GM18511 (cell line): Measurements from ENCODE around the gene TOP3B.

Experiments used
- ATAC-seq: cut with Tn5 transposase; IDR thresholded peaks from one replicate; pipeline ENCODE4 v1.9.1; 2021; ENCODE audit warnings: mild to moderate bottlenecking, moderate library complexity; ENCODE audit not compliant: unreplicated experiment

TOP3B gene

DNA sequence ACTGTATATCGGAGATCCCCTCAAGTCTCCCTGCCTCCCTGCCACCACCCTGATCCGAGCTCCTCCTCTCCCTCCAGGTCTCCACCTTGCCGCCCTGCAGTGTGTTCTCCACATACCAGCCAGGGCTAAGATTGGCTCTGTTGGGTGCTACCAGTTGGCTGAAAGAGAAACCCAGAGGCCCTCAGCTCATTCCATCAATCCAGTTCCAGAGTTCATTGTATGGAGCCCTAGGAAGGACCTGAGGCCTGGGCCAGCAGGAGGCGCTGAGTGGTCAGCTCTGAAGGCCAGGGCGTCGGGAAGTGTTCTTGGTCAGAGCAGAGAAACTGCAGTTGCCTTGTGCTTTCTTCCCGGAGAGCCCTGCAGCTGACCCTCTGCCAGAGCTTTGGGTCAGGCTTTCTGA is 2.2 kb upstream of the TOP3B start:
- ATAC-seq: no peak

DNA sequence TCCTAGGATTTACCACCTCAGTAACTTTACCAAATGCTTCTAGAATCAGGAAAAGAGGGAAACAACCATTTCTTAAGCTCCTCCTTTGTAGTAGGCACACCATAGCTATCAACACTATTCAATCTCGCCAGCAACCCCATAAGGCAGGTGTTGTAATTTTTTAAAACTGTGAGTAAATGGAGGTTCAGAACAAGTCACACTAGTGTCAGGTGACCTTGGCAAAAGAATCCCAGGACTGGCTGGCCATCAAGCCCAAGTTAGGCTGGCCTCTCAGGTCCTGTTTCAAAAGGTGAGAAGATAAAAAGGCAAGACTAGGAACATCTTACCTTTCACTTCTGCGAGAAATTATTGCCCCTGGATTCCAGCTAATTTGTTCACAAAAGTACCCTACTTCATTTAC is 713 bp downstream of the TOP3B start:
- no peak for ATAC-seq

DNA sequence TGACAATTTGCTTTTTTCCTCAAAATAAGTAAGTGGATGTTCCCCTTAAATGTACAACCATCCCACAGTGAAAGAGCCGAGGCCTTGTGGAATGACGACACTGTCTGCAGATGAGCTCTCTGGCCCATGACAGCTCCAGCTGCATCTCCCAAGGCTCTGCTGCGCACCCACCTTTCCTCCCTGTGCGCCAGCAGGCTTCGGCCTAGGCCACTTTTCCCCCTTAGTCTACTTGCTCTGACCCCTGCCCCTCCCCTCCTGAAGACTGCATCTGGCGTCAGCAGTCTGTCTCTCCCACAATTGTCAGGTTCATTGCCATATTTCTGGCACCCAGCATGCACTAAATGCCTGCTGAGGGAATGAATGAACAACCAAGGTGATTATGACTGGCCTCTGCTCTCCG is 2.0 kb downstream of the TOP3B start:
- no peak for ATAC-seq

DNA sequence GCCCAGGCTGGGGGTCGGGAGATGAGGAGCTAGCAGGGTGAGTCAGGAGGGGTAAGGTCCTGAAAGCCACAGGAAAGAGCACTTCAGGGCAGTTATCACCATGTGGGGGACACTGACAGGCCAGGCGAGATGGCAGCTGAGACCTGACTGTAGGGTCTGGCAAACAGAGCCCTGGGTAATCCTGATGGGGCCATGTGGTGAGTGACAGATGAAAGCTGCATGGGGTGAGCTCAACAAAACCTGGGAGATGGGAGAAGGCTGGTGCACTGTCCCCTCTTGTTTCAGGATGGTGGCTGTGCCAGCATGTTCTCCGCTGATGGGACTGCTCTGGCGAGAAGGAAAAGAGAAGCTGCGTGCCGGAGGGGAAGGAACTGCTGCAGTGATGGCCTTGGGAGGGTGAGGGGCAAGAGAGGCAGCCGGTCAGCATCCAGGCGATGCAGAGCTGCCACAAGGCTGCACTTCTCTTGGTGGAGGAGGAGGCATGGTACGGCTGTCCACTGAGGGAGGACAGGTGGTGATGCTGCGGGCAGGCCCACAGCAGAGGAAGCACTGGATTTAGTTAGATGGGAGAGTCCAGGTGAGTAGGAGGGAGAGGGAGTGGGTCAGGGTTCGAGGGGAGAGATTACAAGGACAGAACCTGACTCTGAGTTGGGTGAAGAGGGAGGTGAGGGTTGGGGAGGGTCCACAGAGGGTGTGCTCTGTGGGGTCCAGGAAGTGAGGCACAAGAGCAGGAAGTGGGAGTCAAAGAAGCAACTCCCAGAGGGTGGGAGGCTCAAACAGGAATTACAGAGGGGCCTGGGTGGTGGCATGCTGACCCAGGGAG is 3.8 kb downstream of the TOP3B start:
- ATAC-seq: no peak

DNA sequence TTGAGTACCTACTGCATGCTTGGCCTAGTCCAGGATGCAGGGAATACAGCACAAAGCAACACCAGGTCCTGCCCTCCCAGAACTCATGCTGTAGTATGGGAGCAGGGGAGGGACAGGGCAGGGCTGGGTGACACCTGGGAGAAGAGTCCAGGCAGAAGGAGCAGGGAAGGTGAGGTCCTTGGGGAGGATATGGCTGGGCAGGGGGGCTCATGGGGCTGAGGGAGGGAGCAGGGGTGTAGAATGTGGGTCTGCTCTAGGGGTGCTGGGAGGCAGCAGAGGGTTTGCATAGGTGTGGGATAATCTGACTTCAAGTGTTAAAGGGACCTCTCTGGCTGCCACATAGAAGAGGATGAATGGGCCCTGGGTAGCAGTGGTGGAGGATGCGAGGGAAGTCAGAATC is 4.8 kb downstream of the TOP3B start:
- ATAC-seq: no peak

DNA sequence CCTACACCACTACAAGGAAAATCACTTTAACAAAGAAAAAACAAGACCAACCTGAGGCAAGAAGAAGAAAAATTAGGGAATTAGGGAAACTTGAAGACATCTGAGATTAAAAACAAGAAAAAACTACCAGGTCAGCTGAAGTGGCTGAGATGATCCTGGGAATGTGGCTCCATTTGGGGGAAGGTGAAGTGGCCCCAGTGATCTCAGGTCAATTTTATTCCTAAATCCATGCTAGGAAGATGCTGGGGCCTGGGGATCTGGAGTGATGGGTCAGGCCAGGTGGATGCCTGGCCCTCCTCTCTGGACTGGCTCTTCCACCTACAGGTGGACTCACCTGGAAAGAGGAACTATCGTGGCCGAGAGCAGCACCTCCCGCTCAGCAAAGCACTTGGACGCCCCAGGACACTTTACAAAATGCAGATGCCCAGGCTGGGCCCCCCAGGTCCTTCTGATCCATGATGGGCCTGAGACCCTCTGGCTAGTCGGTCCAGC is 6.7 kb downstream of the TOP3B start:
- no peak for ATAC-seq

DNA sequence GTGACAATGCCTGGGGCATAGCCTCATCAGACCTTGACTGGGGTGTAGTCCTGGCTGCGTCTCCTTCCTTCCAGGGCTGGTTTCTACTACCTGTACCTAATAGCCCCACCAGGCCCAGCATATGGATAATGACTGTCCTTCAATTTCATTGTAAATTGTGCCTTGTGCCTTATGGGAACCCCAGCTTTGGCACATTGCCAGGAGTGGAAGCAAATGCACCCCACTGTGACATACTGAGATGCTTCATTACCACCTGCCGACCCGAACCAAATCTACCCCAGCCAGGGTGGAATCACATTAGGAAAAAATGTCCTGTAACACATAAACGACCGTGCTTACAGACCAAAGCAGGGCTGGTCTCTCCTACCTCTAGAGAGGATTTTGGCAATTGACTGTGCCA is 7.3 kb downstream of the TOP3B start:
- ATAC-seq: no peak

DNA sequence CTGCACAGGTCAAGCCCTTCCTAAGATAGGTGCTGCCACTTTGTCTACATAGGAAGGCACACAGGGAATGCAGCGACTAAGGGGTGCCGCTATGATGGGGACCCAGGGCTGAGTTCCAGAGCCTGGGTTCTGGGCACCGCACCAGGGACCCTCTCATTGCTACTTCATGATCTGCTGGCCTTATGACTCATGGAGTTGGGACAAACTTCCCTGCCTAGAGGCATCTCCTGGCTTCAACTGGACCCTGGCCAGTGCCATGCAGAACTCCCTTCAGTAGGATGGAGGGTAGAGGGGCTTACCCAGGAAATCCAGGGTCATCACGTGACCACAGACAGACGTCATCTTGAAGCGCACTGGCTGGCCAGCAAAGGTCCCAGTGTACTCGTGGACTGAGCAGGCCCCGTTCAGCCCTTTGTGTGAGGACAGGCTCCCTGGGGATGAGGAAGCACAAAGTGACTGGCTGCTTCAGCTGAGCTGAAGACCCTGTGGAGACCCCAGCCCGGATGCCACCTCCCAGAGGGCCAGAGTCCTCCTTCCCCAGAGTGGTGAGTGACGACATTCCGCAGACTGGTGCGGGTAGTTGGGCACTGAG is 8.4 kb downstream of the TOP3B start:
- ATAC-seq: no peak

DNA sequence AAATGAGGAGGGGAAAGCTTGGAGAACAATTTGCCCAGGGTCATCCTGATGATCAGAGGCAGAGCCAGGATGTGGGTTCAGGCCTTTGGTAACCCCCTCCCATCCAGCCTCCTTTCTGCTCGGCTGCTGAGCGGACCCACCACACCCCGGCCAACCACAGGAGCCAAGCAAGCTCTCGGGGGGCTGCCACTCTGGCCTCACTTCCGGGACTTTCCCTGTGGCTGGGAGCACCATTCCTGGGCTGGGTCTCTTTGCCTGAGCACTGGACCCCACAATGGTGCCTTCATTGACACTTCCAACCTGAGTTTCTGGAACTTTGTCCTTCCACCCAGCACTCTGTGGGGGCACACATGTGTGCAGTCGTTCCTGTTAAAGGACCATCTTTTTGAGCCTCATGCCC is 9.8 kb downstream of the TOP3B start:
- no peak for ATAC-seq

DNA sequence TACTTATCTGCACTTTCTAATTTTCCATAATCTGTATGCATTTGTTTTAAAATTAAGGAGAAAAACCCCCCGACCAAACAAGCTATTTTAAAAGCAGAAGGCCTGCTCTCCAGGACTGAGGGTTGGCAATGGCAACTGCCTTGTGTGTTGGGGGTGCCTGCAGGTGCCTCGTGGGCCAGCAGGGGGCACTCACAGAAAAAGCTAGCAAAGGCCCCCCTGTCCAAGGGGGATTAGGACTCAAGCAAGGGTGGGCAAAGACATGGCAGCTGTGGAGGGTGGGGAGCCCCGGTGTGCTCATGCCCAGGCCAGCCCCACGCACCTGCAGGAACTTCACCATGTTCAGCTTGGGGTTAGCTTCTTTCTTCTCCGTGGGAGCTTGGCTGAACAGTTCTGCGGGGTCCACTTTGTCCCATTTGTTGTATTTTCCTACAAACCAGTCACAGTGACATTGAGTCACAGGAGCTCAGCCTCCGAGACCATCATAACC is 10.3 kb downstream of the TOP3B start:
- ATAC-seq: no peak

DNA sequence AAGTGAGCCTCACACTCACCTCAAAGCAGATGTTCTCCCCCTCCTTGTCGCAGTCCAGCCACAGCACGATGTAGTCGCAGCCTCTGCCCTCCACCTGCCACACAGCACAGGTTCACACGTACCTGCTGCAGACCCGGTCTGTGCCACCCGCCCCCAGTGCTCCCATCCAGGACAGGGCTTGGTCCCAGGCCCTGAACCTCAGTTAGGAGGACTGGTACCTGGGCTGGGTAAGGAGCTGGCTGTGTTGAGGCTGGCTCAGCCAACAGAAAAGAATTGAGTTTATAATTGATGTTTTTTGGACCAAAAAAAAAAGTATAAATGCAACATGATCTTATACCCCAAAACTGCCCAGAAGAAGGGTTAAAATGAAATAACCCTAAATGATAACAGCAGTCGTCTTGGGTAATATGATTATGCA is 10.7 kb downstream of the TOP3B start:
- no peak for ATAC-seq

DNA sequence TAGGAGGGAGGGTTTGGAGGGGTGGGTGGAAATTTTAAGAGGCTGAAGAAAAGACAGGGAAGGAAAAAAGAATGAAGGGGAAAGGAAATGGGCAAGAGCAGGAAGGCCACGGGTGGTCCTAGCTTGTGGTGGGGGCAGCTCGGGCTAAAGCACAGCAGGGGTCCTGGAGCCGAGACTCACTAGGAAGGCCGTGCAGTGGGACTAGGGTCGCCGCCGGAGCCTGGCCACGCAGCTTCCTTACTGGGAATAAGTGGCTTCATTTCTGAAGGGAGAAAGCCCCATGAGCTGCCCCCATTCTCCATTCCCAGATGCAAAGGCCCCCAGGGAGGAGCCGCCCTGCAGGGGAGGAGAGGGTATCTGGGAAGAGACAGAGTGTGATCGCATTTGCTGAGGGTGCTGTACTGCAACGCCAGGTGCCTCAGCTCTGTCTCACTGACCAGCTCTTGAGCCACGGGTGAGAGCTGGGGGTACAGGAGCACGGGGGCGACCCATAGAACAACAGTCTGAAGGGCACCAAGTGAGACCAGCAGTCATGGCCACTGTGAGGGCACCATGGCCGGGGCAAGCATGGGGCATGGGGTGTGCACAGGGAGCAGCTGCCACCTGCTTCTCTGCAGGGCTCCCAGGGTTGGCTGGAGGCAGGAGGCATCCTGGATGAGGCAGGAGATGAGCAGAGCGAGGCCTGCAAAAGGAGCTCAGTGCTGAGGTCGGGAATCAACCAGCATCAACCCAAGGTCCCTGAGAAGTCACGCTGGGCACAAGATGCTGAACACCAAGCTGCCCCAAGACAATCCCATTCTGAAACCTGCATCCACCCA is 11.6 kb downstream of the TOP3B start:
- no peak for ATAC-seq

DNA sequence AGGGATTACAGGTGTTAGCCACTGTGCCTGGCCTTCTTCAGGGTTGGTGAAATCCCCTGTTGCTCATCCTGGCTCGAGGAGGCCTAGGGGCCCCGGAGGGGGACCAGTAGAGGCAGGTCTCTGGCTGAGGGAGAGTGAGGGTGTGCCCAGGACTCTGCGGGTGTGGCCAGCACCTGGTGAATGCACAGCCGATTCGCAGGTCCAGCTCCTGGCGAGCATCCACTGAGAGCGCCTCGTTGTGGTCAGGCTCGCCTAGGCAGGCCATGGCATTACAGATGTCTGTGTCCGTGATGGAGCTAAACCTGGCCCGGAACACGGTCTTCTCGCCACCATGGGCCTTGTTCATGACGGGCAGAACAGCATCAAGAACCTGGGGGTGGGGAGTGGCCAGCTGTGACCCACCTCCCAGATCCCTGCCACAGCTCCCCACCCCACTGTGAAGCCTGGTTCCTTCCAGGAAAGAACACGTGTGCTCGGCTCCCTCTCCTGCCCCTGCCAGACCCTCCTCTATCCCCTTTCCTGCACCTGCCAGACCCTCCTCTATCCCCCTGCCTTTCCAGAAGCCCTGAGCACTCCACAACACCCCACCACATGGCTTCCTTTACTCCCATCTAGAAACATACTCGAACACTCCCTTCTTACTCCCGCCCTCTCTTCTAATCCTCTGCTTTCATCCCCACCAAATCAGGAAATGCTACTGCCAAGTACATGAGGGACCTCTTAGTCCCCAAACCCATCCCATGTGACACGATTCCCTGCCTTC is 12.4 kb downstream of the TOP3B start:
- ATAC-seq: no peak

DNA sequence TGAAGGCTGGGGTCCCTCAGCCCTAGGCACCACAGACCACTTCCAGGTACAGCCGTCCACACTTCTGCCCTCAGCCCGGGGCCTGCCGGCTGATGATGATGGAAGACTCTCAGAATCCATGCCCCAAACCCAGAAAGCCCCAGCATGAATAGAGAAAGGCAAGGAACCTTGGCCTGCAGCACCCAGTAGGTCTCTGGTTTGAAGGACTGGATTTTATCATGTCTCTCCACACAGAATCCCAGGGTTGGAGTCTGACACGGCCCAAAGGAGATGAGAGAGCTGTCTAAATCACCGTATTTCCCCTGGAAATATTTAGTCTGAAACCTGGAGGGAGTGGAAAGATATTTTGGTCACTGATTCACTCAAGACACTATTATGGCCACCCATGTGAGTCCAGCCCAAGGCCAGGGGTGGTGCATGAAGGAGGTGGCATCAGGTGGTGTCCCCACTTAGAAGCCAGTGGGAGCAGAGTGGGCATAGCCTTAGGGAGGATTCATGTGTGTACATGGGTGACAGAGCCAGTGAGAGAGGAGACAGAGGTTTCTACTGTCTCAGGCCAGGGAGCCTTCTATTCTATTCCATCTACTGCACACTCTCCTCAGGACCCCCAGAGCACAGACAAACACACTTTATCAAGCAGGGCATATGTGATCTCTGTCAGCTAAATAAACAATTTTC is 14.0 kb downstream of the TOP3B start:
- no peak for ATAC-seq

DNA sequence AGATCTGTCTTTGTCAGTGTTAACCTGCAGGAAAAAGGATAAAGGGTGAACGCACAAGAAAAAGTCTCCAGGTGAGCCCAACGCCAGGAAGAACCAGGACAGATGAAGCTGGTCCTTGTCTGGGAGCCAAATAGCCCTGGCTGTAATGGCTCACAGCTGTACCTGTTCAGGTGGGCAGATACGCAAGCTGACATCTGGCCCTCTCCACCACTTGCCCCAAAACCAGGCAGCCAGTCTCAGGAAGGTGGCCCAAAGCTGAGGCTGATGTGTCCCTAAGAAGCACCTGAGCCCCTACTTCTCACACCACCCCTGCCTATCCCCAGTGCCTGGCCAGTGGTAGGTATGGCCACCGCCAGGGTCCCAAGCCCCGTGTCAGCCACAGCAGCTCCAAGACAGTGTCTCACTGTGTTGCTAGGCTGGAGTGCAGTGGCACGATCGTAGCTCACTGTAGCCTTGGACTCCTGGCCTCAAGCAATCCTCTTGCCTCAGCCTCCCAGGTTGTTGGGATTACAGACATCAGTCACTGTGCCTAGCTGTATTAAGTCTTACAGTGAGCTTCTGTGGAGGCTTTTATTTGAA is 14.8 kb downstream of the TOP3B start:
- ATAC-seq: no peak

DNA sequence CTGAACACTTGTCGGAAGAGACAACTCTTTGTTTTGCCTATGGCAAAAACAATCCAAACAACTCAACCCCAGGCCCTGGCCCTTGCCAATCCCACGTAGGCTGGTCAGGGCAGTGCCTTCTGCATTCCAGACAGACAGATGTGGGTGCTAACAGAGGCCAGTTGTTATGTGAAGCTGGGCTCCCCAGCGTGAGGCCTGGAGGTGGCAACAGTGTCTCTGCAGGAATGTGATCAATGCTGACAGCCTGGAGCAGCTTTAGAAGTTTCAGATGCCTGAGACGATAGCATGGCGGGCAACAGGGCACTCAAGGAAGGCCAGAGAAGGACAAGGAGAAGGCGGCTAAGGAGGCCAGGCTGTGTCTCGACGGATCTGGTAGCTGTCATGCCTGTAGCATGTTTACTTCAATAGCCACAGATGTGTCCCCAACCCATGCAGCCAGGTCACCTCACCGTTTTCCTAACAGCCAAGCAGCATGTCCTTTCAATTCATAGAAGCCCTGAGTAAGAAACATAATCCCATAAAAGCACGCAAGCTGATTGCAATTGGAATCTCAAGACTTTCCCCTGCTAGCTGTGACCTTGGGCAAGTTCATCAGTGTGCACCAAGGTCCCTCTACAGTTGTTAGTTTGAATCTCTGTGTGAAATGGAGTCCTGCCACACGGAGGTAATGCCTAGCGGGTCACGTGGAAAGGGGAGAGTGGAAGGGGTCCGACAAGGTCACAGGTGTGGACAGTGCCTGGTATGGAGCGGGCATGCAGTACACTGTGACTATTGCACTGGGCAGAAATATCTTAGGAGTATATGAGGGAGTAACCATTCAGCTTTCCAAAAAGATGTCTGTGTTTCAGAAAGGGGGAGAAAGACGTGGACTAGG is 15.7 kb downstream of the TOP3B start:
- ATAC-seq: no peak

DNA sequence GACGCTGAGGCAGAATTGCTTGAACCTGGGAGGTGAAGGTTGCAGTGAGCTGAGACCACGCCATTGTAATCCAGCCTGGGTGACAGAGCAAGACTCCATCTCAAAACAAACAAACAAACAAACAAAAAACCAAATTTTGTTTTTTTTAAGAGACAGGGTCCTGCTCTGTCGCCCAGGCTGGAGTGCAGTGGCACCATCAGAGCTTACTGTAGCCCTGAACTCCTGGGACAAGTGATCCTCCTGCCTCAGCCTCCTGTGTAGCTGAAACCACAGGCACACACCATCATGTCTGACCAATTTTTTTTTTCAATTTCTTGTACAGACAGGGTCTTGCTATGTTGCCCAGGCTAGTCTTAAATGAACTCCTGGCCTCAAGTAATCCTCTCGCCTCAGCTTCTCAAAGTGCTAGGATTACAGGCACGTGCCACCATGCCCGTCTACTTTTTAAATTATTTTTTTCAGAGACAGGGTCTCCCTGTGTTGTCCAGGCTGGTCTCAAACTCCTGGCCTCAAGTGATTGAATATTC is 16.8 kb downstream of the TOP3B start:
- no peak for ATAC-seq

DNA sequence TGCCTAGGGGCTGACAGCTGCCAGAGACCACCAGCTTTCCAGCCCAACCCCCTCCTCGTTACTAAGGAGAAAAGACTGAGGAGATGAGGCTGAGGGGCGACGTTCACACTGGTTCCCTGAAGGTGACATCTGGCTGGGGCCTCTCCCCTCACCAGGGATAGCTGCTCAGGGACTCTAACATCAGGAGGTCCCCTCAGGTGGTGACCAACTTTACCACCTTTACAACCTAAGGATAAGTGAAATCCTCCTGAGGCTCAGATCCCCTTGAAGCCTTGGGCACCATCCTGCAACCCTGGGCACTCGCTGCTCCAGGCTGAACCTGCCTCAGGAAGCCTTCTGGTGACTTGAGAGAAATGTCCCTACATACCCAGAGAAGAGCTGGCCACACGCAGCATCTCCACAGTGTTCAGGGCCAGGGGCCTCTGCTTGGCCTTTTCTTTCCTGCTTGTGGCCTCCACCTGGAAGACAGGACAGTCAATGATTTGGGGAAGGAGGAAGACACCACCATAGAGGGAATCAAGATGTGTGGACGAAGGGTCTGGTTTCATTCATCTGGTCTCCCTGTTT is 17.6 kb downstream of the TOP3B start:
- ATAC-seq: no peak
